Measurements from ENCODE around the gene CDYL. TPM values are rescaled to one million over a fixed set of nuclear protein-coding genes. Genes with fewer than 3 reads are reported as not detected.
A peak's percentile ranks its signal among the peaks of the same experiment; 100 is the strongest.

CDYL gene
- total and polyA plus RNA-seq, 12 donors: 4.1 to 39.9 (median 33.2) TPM

DNA sequence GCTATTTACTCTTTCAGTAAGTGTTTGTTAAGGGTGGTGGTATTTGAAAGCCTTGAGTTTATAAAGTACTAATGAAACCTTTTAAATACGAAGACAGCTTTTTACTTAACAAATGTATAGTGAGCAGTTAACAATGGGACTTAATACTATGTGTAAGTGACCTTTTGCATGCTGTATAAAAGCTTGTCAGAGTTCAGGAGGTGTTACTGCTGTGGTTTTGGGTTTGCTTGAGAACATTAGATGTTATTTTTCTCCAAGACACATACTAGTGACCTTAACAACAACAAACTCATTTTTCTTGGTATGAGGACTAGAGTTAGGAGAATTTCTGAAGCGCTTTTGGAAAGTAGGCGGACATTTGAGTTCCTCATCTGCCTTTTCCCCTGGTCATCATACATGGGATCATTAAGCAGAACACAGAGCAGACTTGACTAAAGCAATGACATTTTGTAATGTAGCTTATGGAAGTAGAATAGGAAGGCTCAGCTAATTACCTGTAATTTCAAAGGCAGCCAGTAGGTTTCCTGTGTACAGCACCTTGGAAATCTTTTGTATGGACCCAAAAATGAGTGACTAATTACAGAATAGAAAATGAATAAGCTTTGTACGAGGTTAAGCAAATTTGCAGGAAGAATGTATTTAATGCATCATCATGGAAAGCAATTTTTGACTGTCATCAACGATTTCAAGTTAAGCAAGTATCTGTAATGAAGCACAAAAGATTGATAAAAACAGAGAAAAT lies 14.1 kb downstream of the CDYL start:
- 83% methylated on average over 5 of the region's 5 CpGs for WGBS, 2 donors
- no peaks in the 10 kb centered on the region for H3K9me3 ChIP-seq
- no peak overlapping the region for H3K27ac ChIP-seq
- H3K27me3 ChIP-seq: no peaks in the 10 kb centered on the region
- DNase-seq (no peak), ATAC-seq (no peak)
- intact Hi-C loops (cut with DNase I): no loop called here
- H3K4me1 ChIP-seq: peaks cover 0 to 71% (median 25%) of the 10 kb centered on the region in 9 donors
- H3K36me3 ChIP-seq: no peaks in the 10 kb centered on the region
- H3K4me3 ChIP-seq: no peak overlapping the region
- peak in 1 of 9 donors; percentile 25 for TF ChIP-seq CTCF (IDR thresholded peaks at IDR 0.05)

GRCh38 chr6:4794140-4794707 lies 18.0 kb downstream of the CDYL start:
- intact Hi-C loops (cut with DNase I): loop anchor here in 1 of 10 donors (1.0 kb wide), 1 partner anchor 11 kb away; no protein-coding TSS in a partner anchor
- peaks cover 0 to 44% (median 24%) of the 10 kb centered on the region in 9 donors for H3K4me1 ChIP-seq
- H3K27ac ChIP-seq: no peak overlapping the region
- peaks cover 0 to 5% (median 0%) of the 10 kb centered on the region in 11 donors for H3K9me3 ChIP-seq
- no peaks in the 10 kb centered on the region for H3K36me3 ChIP-seq
- ATAC-seq (peak in 7 of 8 donors; percentile 56 to 87 (median 81)), DNase-seq (peak; percentile 41 to 56)
- peak overlapping the region in 1 of 10 donors; percentile 11 for H3K4me3 ChIP-seq
- no peaks in the 10 kb centered on the region for H3K27me3 ChIP-seq
- TF ChIP-seq CTCF (IDR thresholded peaks at IDR 0.05): no peak
- 38 to 45% methylated on average over 15 of the region's 15 CpGs for WGBS, 2 donors

DNA sequence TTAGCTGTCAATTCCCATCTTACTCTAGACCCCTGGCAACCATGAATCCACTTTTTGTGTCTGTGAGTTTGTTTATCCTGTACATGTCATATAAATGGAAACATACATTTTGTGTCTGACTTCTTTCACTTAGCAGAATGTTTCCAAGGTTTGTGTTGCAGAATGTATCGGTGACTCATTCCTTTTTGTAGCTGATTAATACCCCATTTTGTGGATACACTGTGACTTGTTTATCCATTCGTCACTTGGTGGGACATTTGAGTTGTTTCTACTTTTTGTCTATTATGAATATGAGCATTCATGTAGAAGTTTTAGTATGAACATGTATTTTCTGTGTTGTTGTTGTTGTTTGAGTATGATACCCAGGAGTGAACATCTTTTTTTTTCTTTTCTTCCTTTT lies 21.4 kb downstream of the CDYL start:
- Histone ChIP-seq H3K4me3 (no peak overlapping the region), H3K9me3 (peaks cover 0 to 29% (median 15%) of the 10 kb centered on the region in 11 donors), H3K27ac (no peak overlapping the region), H3K4me1 (peaks cover 0 to 38% (median 20%) of the 10 kb centered on the region in 9 donors), H3K27me3 (no peaks in the 10 kb centered on the region), H3K36me3 (no peaks in the 10 kb centered on the region)
- DNase-seq: no peak
- WGBS, 2 donors: 89 to 90% methylated on average over 2 of the region's 2 CpGs
- no peak for ATAC-seq
- no peak for TF ChIP-seq CTCF (IDR thresholded peaks at IDR 0.05)
- intact Hi-C loops (cut with DNase I): no loop called here

DNA sequence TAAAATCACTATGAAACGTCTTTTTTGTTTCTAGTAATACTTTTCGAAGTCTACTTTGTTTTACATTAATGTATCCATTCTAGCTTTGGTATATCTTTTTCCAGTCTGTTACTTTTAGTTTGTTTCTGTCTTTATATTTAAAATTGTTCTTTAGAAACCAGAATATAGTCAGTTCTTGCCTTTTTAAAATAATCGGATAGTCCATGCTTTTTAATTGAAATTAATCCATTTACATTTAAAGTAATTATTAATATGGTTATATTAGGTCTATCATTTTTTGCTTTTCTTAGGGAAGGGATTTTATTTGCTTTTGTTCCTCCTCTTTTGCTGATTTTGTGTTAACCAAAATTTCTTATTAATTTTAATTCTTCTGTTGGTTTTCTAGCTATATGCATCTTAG lies 23.7 kb downstream of the CDYL start:
- WGBS, 2 donors: 97 to 98% methylated on average over 3 of the region's 3 CpGs
- no peak for TF ChIP-seq CTCF (IDR thresholded peaks at IDR 0.05)
- intact Hi-C loops (cut with DNase I): no loop called here

More for the DNA sequence above, 23.7 kb downstream of the CDYL start:
- no peaks in the 10 kb centered on the region for H3K27me3 ChIP-seq
- no peaks in the 10 kb centered on the region for H3K36me3 ChIP-seq
- DNase-seq (no peak), ATAC-seq (no peak)
- H3K27ac ChIP-seq: no peak overlapping the region
- H3K4me1 ChIP-seq: peaks cover 4 to 35% (median 26%) of the 10 kb centered on the region in 9 donors
- peaks cover 0 to 29% (median 15%) of the 10 kb centered on the region in 11 donors for H3K9me3 ChIP-seq
- no peak overlapping the region for H3K4me3 ChIP-seq

All from heart right ventricle (tissue), 16 donors.